MM.1S (cell line): ENCODE results near the gene COL9A2.

Experiments used
- CTCF ChIP-seq: fragments of 300-600 bp; sonication (generic); IDR thresholded peaks from 2 replicates; pipeline ENCODE4 v1.5.1; 2016; ENCODE audit warnings: antibody characterized with exemption, low read length, mixed read lengths
- EZH2 ChIP-seq: fragments of 300-600 bp; sonication (generic); optimal IDR thresholded peaks from 2 replicates; pipeline ENCODE3; 2017; ENCODE audit warnings: low read depth, mild to moderate bottlenecking, antibody characterized with exemption, low read length, mixed read lengths

GRCh38 chr1:40276122-40276521, 41.0 kb downstream of the COL9A2 start:
- TF ChIP-seq CTCF (no peak), EZH2 (no peak)
